Neural cell (in vitro differentiated cells): ENCODE data around the gene TLX1.

Experiments
- EP300 ChIP-seq: fragments of 450-650 bp; conservative IDR thresholded peaks from 2 replicates; pipeline ENCODE4 v1.6.1; 2014; ENCODE audit warnings: antibody characterized with exemption, mild to moderate bottlenecking, moderate library complexity; ENCODE audit not compliant: poor library complexity, severe bottlenecking
- EZH2 ChIP-seq: fragments of 200-600, 300-800 bp; shearing (Covaris generic), sonication (generic); IDR thresholded peaks from 2 replicates; pipeline ENCODE4 v1.6.1; 2014; ENCODE audit warnings: antibody characterized with exemption, low read length, borderline replicate concordance, mild to moderate bottlenecking; ENCODE audit not compliant: insufficient read depth, poor library complexity, severe bottlenecking
- POLR2AphosphoS5 ChIP-seq: IDR thresholded peaks from 2 replicates; pipeline ENCODE4 v1.6.1; 2012
- RAD21 ChIP-seq: fragments of 450-650 bp; conservative IDR thresholded peaks from 2 replicates; pipeline ENCODE4 v1.6.1; 2014; ENCODE audit warnings: antibody characterized with exemption, mild to moderate bottlenecking, moderate library complexity
- SMC3 ChIP-seq: fragments of 450-650 bp; conservative IDR thresholded peaks from 2 replicates; pipeline ENCODE4 v1.6.1; 2014; ENCODE audit warnings: antibody characterized with exemption, mild to moderate bottlenecking, moderate library complexity; ENCODE audit not compliant: poor library complexity
- TF ChIP-seq, protein P1 (sequence below): fragments of 450-650 bp; IDR thresholded peaks from 2 replicates; pipeline ENCODE4 v1.5.1; 2014; ENCODE audit warnings: antibody characterized with exemption, mild to moderate bottlenecking, moderate library complexity; ENCODE audit not compliant: poor library complexity, severe bottlenecking

DNA sequence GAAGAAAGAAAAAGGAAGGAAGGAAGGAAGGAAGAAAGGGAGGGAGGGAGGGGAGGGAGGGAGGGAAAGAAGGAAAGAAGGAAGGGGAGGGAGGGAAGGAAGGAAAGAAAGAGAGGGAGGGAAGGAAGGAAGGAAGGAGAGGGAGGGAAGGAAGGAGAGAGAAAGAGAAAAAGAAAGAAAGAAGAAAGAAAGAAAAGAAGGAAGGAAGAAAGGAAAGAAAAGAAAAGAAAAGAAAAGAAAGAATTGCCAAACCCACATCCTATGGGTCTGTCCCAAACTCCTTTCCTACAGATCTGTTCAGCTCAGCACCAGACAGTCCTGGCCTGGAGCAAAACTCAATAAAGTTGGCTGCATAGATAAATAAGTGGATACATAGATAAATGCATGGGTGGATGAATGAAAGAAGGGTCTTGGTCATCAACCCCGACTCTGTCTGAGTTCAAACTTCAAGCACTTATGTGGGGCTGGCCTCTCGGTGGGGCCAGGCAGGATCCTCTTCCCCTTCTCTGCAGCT is 17.2 kb upstream of the TLX1 start:
- TF ChIP-seq, protein P1, sequence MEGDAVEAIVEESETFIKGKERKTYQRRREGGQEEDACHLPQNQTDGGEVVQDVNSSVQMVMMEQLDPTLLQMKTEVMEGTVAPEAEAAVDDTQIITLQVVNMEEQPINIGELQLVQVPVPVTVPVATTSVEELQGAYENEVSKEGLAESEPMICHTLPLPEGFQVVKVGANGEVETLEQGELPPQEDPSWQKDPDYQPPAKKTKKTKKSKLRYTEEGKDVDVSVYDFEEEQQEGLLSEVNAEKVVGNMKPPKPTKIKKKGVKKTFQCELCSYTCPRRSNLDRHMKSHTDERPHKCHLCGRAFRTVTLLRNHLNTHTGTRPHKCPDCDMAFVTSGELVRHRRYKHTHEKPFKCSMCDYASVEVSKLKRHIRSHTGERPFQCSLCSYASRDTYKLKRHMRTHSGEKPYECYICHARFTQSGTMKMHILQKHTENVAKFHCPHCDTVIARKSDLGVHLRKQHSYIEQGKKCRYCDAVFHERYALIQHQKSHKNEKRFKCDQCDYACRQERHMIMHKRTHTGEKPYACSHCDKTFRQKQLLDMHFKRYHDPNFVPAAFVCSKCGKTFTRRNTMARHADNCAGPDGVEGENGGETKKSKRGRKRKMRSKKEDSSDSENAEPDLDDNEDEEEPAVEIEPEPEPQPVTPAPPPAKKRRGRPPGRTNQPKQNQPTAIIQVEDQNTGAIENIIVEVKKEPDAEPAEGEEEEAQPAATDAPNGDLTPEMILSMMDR: no peak
- TF ChIP-seq POLR2AphosphoS5 (no peak), EP300 (no peak), SMC3 (no peak), EZH2 (no peak), RAD21 (no peak)
